ENCODE results near the gene QSER1. TPM values are rescaled to one million over a fixed set of nuclear protein-coding genes. Genes with fewer than 3 reads are reported as not detected.
"Not testable (repeated sequence)": the region's sequence is repeated elsewhere in the genome, so short reads cannot be mapped to it uniquely, and the experiment has no call there.

The QSER1 gene
- total RNA-seq, 2 experiments from 2014 or later: 12.3 to 14.4 TPM

GRCh38 chr11:33027233-33027632 is 134.6 kb downstream of the QSER1 start:
- POLR2A ChIA-PET: interaction anchor here (1.0 kb wide), 1 partner anchor 12 kb away, joined by 3 read pairs; the partner anchor contains the start of gene TCP11L1

GRCh38 chr11:33027846-33028536 is 135.4 kb downstream of the QSER1 start:
- H3K4me1 Mint-ChIP-seq: peaks cover 3% of the 10 kb centered on the region
- H3K4me3 Mint-ChIP-seq: no peak overlapping the region
- no peaks in the 10 kb centered on the region for H3K9me3 Mint-ChIP-seq
- no peak for DNase-seq
- ATAC-seq (ENCODE audit: low read depth): no peak
- H3K27me3 Mint-ChIP-seq: no peaks in the 10 kb centered on the region
- no peak overlapping the region for H3K27ac Mint-ChIP-seq
- POLR2A ChIA-PET: interaction anchor here (1.0 kb wide), 1 partner anchor 11 kb away, joined by 3 read pairs; the partner anchor contains the start of gene TCP11L1
- no peaks in the 10 kb centered on the region for H3K36me3 Mint-ChIP-seq

More at GRCh38 chr11:33027233-33027632, 134.6 kb downstream of the QSER1 start:
- Mint-ChIP-seq H3K9me3 (no peaks in the 10 kb centered on the region), H3K27ac (no peak overlapping the region), H3K4me1 (peaks cover 3% of the 10 kb centered on the region), H3K4me3 (no peak overlapping the region), H3K27me3 (no peaks in the 10 kb centered on the region), H3K36me3 (no peaks in the 10 kb centered on the region)
- no peak for DNase-seq
- ATAC-seq (ENCODE audit: low read depth): no peak

DNA sequence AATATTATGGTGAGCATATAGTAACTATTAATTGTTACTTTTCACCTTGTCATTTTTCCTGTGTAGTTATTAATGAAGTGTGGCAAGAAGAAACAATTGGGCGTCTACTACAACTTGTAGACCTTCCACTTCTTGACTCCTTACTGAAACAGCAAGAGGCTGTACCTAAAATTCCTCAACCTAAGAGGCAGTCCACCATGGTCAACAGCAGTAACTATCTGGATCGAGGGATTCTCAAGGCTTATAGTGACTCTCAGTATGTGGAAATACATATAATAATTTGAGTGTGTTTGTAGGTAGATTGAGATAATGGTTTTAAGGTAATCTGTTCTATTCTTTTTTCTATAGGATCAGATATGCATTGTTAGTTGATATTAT is 135.9 kb downstream of the QSER1 start:
- ATAC-seq (ENCODE audit: low read depth) (no peak), DNase-seq (no peak)
- Mint-ChIP-seq H3K36me3 (no peaks in the 10 kb centered on the region), H3K4me3 (no peak overlapping the region), H3K27me3 (no peaks in the 10 kb centered on the region), H3K27ac (no peak overlapping the region), H3K9me3 (no peaks in the 10 kb centered on the region), H3K4me1 (peaks cover 3% of the 10 kb centered on the region)
- POLR2A ChIA-PET: no interaction called here

GRCh38 chr11:33029218-33029617 is 136.6 kb downstream of the QSER1 start:
- DNase-seq, POLR2A ChIA-PET: not testable (repeated sequence)

More at GRCh38 chr11:33029218-33029617, 136.6 kb downstream of the QSER1 start:
- H3K27me3 Mint-ChIP-seq; H3K4me1 Mint-ChIP-seq; H3K36me3 Mint-ChIP-seq; H3K4me3 Mint-ChIP-seq; H3K27ac Mint-ChIP-seq; ATAC-seq (ENCODE audit: low read depth); H3K9me3 Mint-ChIP-seq: not testable (repeated sequence)

Other genes starting within 250 kb of the QSER1 start
- under 1 TPM in 1 of 2 experiments, not detected in 1; 0.14 TPM for gene CCDC73, start 98.1 kb upstream of the QSER1 start, total RNA-seq
- under 1 TPM; 0.26 to 0.33 TPM for gene PRRG4, start 62.9 kb upstream of the QSER1 start, total RNA-seq
- 1 to 10 TPM; 2.7 to 3.6 TPM for gene DEPDC7, start 123.1 kb downstream of the QSER1 start, total RNA-seq
- 10 to 100 TPM; 21.2 to 21.5 TPM for gene TCP11L1, start 146.8 kb downstream of the QSER1 start, total RNA-seq